GM18870 (cell line): ENCODE results near the gene NEURL1B.

Experiments
- ATAC-seq: cut with Tn5 transposase; IDR thresholded peaks from one replicate; pipeline ENCODE4 v1.9.1; 2021; ENCODE audit warnings: moderate library complexity; ENCODE audit not compliant: unreplicated experiment

The NEURL1B gene

GRCh38 chr5:172730222-172730621, 89.2 kb downstream of the NEURL1B start:
- ATAC-seq = no peak

- ATAC-seq = no peak
Measured at GRCh38 chr5:172730981-172731679, 90.1 kb downstream of the NEURL1B start.

GRCh38 chr5:172731680-172732074, 90.6 kb downstream of the NEURL1B start:
- no peak for ATAC-seq

GRCh38 chr5:172732201-172732865, 91.3 kb downstream of the NEURL1B start:
- no peak for ATAC-seq

- no peak for ATAC-seq
Measured at GRCh38 chr5:172733131-172733973, 92.3 kb downstream of the NEURL1B start.

GRCh38 chr5:172733974-172734346, 92.9 kb downstream of the NEURL1B start:
- ATAC-seq = no peak

- ATAC-seq = no peak
Measured at GRCh38 chr5:172735141-172735831, 94.2 kb downstream of the NEURL1B start.

GRCh38 chr5:172736508-172737135, 95.6 kb downstream of the NEURL1B start:
- no peak for ATAC-seq

- no peak for ATAC-seq
Measured at GRCh38 chr5:172739375-172739774, 98.3 kb downstream of the NEURL1B start.

GRCh38 chr5:172740428-172741205, 99.6 kb downstream of the NEURL1B start:
- no peak for ATAC-seq
